ENCODE results near the gene CAMK2D.

The CAMK2D gene

DNA sequence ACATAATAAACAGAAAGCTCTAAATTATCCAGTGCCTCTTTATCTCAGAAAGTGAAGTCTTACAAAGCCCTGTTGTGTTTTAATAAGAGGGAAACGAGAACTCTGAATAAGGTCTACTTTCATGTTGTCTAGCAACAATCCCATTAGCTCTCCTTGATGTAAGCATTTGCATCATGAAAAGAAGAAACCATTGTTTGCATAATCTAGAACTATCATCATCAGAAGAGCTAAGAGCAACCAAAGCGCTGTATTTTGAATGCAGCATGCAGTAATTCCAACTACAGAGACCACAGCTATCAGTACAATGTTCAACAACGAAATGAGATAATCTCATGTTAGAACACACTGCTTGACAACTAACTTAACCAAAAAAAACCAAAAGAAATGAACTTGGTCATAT lies 257.1 kb downstream of the CAMK2D start:
- DNase-seq = peak; percentile 84

DNA sequence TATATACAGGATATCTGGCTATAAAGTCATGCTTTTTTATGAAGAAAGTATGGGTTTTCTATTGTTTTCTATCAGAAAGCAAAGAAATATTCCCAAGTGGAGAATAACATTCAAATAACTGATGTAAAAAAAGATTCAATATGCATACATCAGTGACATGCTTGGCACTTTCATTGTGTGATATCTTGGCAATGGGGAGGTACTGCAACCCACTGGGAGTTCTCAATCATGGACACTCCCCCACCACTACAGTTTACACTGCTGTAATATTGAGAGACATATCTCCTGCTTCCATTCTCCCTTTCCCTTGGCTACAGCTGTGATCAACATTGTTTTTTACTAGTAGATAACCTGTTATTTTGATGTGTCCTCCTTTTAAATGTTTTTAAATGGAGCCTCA lies 257.8 kb downstream of the CAMK2D start:
- no peak for DNase-seq

- DNase-seq = no peak
These were observed 258.6 kb downstream of the CAMK2D start for GRCh38 chr4:113502906-113503305.

GRCh38 chr4:113502476-113502875 lies 259.1 kb downstream of the CAMK2D start:
- no peak for DNase-seq

DNA sequence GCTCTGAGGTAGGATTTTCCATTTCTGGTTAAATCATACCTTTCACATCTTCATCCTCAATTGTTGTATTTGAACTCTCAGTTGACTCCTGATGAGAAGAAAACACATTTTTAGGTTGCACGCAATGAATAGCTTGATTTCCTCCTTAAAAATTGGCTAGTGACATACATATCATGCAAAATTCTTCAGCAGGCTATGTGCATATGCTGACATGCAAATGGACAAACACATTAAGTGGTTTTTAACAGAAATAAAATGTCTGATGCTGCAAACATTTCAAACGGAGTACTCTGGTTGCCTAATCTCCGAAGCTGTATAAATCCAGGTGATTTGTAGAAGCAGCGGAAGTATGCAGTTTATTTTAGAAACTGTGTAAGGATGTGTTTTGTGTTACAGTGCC lies 261.1 kb downstream of the CAMK2D start:
- DNase-seq = no peak

DNA sequence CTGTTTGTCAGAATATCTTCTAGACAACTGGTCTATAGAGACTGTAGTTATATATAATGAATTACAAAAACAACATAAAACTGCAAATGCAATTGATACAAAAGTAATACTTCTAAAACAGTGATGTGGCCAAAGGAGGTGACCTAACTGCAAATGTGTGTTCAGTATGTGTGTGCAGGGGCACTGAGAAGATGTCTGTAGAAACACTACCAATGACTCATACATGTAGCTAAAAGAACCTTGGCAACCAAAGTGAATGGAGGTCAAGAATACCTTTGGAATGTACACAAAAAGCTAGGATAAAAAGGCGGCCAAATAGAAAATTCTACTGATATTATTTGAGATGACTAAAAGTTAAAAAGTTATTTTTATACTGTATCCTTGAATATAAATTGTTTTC lies 261.8 kb downstream of the CAMK2D start:
- DNase-seq = no peak

DNA sequence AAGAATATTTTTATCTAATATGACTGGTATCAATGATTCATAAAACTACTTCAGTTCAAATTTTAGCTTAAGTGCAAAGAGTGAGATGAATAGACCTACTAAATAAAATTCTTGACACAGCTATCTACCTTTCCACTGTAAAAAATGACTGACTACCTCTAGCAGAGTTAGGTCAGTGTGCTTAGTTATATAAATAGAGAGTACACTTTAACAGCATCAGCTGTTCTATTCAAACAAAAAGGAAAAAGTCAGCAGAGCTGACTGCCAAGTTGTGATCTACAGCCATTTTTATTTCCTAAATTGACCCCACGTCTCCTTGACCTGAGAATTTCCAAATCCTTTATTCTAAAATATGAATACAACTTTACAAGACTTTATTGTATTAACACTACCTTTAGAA lies 262.4 kb downstream of the CAMK2D start:
- DNase-seq = no peak

DNA sequence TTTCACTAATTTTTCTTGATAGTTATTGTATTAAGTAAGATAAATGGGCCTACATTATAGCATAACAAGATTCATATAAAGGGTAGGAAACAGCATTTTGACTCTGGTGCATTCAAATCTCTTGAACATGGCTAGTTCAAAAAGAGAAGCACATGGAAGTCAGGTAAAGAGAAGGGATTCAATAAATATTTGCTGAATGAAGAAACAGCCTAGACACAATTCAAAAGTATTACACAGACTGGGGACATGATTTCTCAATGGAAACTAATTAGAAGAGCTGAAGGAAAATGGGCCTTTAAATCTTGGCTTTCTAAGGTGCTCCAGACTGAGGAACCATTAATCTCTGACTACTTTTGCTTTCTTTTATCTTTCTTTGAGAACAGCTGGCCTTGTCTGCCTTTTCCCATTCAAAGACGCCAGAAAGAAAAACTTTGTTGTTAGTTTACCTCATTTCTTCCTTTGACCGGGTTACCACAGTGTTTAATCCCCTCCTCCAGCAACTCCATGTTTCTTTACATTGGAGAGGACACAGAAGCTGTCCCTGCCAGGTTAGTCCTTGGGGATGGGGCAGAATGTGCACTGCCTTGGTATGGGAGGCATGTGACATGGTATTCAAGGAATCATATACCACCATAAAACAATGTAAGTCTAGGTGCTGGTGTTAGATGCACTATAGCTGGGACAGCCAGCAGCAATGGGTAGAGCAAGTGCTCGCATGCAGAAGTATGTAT lies 264.2 kb downstream of the CAMK2D start:
- DNase-seq = no peak

DNA sequence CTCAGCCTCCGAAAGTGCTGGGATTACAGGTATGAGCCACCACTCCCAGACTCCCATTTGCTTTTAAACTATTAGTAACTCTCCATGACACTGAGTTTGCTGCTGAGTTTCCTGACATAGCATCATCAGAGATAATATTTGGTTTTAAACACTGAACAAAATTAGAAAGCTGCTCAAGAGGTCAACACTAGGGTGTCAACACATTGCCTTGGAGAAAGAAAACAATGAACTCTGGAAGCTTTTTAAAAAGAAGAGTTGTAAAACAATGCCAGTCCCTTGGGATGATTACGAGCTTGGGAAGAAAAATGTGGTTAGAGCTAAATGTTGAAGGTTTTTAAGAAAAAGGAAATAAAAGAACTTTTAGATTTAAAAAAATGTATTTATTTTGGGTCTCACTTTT lies 264.8 kb downstream of the CAMK2D start:
- no peak for DNase-seq

DNA sequence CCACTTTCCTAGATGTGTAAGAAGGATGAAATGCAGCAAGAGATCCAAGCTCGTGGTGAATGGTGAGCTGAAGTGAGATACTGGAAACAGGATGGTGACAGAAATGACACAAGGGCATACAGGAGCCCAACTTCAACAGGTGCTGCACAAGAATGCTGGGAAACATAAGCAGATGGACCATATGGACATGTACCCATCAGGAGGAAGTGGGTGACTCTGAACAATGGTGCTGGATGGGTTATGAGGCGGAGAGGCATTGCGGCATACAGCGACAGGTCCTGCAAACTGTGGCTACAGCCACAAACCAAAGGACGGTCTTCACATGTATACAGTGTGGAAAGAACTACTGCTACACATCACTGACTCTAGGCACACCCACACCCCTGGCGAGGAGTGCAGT lies 265.7 kb downstream of the CAMK2D start:
- DNase-seq = no peak

DNA sequence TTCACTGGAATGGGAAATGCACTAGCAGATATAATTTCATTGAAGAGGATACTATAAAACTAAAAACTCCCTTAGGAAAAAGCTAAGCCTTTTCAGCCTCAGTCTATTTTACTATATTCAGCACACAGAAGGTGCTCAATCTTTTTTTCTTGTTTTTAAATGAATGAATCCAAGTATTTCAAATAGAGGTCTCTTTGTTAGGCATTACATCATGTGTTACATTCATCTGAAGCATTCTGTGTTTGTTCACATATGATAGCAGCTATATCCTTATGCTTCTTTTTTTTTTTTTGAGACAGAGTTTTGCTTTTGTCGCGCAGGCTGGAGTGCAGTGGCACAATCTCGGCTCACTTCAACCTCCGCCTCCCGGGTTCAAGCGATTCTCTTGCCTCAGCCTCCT lies 278.4 kb downstream of the CAMK2D start:
- no peak for DNase-seq

- DNase-seq = no peak
These were observed 279.2 kb downstream of the CAMK2D start for GRCh38 chr4:113482325-113482724.

DNA sequence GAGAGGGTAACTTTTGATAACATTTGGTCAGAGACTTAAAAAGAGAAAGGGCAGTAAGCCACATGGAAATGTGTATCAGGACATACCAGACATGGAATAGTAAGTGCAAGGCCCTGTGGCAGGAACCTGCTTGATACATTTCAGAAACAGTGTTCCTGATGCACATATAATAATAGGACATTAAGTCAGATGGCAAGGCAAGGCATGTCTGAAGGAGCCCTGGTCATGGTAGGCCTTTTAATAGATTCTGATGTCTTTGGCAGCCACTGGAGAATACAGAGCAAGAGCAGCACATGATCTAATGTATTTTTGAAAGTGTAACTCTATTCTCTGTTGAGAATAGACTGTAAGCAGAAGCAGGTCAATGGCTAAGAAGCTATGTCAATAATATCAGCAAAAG lies 279.7 kb downstream of the CAMK2D start:
- no peak for DNase-seq

GRCh38 chr4:113480109-113480508 lies 281.4 kb downstream of the CAMK2D start:
- DNase-seq = no peak

- DNase-seq = no peak
These were observed 283.5 kb downstream of the CAMK2D start for GRCh38 chr4:113478032-113478431.

GRCh38 chr4:113476800-113477199 lies 284.7 kb downstream of the CAMK2D start:
- no peak for DNase-seq

- no peak for DNase-seq
These were observed 287.5 kb downstream of the CAMK2D start for GRCh38 chr4:113474017-113474416.

GRCh38 chr4:113472864-113473263 lies 288.7 kb downstream of the CAMK2D start:
- DNase-seq = no peak

- no peak for DNase-seq
These were observed 290.2 kb downstream of the CAMK2D start for GRCh38 chr4:113471146-113471860.

DNA sequence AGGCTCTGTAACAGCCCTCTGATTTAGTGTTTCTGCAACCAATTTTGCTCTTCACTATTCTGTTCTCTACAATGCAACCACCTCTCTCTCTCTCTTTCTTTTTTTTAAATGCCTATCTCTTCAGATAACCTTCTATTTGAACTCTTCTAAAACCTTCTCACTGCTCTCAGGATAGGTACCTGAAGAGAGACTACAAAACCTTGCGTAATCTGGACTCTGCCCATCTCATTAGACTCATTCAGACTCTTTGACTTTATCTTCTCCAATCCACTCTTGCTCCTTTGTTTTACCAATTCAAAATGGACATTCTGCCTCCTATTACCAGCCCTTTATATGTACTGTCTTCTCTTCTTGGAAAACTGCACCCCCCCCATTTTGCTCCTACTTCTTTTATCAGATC lies 291.6 kb downstream of the CAMK2D start:
- no peak for DNase-seq

DNA sequence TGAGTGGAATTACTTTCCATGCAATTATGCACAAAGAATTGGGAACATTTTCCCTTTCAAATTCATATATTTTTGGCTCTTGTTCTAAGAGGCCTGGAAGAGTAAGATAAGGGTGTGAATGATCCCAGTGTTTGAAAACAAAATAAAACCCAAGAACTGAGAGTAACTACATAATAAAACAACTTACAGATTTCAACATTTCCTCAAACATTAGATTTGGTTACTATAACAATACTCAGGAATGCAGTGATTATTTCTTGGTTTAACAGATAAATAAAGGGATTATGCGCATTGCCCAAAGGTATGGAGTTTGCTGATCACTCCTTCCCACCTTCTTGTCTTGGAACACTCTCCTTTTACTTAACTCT lies 292.5 kb downstream of the CAMK2D start:
- no peak for DNase-seq

DNA sequence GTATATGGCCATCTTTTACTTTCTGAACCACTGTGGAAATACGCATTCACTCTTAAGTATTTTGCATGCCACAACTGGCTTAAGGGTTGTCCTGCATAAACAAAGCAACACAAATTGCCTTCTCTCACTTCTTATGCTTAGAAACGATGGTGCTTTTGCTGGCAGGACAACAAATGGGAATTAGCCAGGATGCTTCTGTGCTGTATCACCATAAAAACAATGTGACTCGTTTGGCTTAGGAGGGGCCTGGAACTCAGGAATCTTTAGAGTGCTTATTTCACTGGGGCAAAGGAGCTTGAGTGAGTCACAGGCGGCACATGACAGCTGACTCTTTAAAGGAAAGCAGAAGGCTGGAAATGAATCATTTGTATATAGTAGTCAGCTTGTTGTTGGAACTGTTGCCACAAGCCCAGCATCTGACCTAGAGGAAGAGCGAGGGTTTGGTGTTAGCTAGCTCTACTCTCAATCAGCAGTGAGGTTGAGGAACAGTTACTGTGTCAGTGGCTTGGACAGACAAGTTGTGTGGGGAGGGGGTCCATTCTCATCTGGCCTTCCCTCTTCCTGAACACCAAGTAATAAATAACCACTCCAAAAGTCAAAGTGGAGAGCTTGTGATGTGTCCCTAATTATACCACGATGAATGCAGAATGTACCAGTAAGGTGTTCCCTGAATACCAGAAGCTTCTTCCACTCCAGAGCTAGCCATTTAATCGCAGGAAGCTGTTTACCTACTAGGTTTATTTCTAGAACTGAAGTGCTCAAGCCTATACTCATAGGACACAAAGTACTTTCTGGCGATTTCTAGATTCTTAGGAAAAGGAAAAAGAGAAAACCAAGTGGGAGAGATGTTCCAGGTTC lies 293.1 kb downstream of the CAMK2D start:
- DNase-seq = no peak

- no peak for DNase-seq
These were observed 294.0 kb downstream of the CAMK2D start for GRCh38 chr4:113467581-113467980.

DNA sequence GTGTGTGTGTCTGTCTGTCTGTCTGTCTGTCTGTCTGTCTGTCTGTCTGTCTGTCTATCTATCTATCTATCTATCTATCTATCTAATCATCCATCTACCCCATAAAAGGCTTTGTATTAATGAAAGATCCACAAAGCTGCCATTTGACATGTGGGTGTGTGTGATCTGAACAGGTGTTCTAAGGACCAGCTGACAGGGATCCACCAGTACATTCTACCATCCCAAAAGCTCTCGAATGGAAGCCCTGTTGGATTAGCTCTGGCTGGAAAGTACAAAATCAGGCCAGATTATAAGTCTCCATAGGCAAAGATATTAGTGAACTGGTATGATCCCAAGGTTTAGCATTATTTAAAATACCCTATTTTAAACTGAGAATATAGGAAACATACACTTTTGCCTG lies 299.3 kb downstream of the CAMK2D start:
- DNase-seq = no peak
